22Rv1 (cell line): ENCODE results near the gene OPHN1.

Experiments used
- H3K27ac ChIP-seq: fragments of 450-650 bp; 2 replicates; pipeline ENCODE4 v1.5.1; 2017
- CTCF ChIP-seq: fragments of 450-650 bp; IDR thresholded peaks from 2 replicates; pipeline ENCODE4 v1.5.1; 2017; ENCODE audit warnings: mild to moderate bottlenecking
- ZFX ChIP-seq: fragments of 450-650 bp; IDR thresholded peaks from 2 replicates; pipeline ENCODE4 v1.6.1; 2017; ENCODE audit warnings: antibody characterized with exemption, borderline replicate concordance

The OPHN1 gene

GRCh38 chrX:68416592-68416991, 16.7 kb downstream of the OPHN1 start:
- TF ChIP-seq ZFX, result no peak
- TF ChIP-seq CTCF, result no peak
- no peak overlapping the region for H3K27ac ChIP-seq

DNA sequence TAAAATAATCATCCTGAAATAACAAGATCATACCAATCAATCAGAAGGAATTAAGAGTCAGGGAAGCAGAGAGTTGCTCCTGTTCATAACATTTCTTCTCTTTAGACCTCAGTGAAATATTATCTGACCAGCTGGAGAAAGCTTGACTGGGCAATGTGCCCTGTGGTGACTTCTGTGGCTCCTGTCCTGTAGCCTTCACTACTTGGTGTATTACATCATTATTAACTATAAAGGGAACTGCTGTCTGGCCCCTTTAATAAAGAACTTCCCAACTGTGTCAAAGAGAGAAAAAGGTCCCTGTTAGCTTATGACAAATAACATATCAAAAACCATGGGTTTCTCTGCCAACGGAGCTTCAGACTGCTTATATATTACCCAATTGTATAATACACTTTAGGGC, 18.0 kb downstream of the OPHN1 start:
- TF ChIP-seq CTCF (no peak), ZFX (no peak)
- H3K27ac ChIP-seq, result no peak overlapping the region

- no peak overlapping the region for H3K27ac ChIP-seq
- TF ChIP-seq ZFX (no peak), CTCF (no peak)
Measured at GRCh38 chrX:68413254-68413653, 20.0 kb downstream of the OPHN1 start.

- no peak overlapping the region for H3K27ac ChIP-seq
- TF ChIP-seq CTCF (no peak), ZFX (no peak)
Measured at GRCh38 chrX:68411729-68412128, 21.6 kb downstream of the OPHN1 start.

DNA sequence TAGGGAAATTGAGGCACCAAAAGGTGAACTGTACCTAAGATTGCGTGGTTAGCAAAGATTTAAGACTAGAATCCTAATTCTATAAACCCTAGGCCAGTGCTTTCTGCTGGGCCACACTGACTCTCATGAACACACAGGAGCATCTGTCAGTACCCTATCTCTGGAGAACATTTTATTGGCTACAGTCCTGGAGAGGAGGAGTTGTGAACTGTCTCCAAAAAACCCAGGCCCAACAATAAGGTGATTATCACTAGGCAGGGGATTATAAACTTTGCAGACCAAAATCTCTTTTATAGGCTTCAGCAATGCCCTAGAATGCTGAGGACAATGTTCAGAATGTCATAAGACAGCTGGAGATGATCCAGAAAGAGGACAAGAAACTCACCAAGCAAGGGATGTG, 24.1 kb downstream of the OPHN1 start:
- no peak overlapping the region for H3K27ac ChIP-seq
- TF ChIP-seq ZFX (no peak), CTCF (no peak)

DNA sequence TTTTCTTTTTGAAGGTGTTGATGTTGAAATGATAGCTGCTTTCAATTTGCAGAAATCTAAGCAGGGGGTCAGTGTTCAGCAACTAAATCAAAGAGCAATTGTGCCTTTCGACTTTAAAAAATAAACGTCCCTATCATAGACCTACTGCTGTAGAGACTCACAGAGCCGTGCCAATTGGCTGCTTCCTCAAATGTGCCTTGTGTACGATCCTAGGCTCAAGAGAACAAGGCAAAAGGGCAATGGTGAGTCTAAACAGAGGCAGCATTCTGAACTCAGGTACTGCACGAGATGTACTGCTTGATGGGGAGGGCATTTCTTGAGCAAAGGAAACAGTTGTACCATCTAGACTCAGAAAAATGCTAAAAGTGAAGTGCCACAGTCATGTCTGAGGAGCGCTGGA, 29.8 kb downstream of the OPHN1 start:
- no peak for TF ChIP-seq ZFX
- TF ChIP-seq CTCF, result no peak
- H3K27ac ChIP-seq, result no peak overlapping the region

DNA sequence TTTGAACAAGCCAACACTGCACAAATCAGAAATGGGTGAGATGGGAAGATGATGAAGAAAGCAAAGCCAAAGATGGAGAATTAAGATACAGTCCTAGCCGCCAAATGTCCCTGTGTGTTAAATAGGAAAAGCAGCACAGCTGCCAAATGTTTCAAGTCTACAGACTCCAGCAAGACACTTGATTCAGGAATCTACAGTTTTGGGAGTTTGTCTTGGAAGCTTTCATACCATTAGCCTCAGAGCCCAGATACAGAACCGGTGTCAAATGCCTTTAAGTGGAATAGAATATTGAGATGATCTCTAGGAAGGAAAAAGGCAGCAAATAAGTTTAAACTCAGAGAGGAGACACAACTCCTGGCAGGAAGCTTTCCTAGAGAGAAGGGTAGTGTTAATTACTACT, 30.3 kb downstream of the OPHN1 start:
- TF ChIP-seq ZFX, result no peak
- TF ChIP-seq CTCF, result no peak
- H3K27ac ChIP-seq, result no peak overlapping the region
